CD4-positive, alpha-beta memory T cell (primary cell): ENCODE data around the gene ALDOA. TPM values are rescaled to one million over a fixed set of nuclear protein-coding genes. Genes with fewer than 3 reads are reported as not detected.

Experiments
- CTCF ChIA-PET: fragments of 350-600 bp; sonication (Branson Sonifier 250); formaldehyde crosslinking; loops from one replicate; lab custom pipeline; 2021; ENCODE audit warnings: inconsistent platforms; ENCODE audit not compliant: partially characterized antibody; lab: Charles Lee
- POLR2A ChIA-PET: fragments of 350-600 bp; sonication (Branson Sonifier 250); formaldehyde crosslinking; loops from one replicate; lab custom pipeline; 2021; ENCODE audit not compliant: partially characterized antibody; lab: Charles Lee
- DNase-seq, 5 donors: peaks; one replicate each; pipeline versions ENCODE4 v3.0.0 to v3.0.0-alpha.2; 2020 to 2022; ENCODE audit warnings: mixed read lengths in 1 of 5
- H3K27ac ChIP-seq: one replicate; pipeline ENCODE4 v1.7.0; 2013; ENCODE audit warnings: low read depth, low read length
- H3K27me3 ChIP-seq: 2 replicates; pipeline ENCODE4 v1.7.0; 2013; ENCODE audit warnings: mild to moderate bottlenecking, low read length, moderate library complexity; ENCODE audit not compliant: insufficient read depth
- H3K36me3 ChIP-seq: 2 replicates; pipeline ENCODE4 v1.7.0; 2013; ENCODE audit warnings: mild to moderate bottlenecking, low read length, moderate library complexity; ENCODE audit not compliant: insufficient read depth
- H3K4me1 ChIP-seq: 2 replicates; pipeline ENCODE4 v1.7.0; 2013; ENCODE audit warnings: mild to moderate bottlenecking, low read length, moderate library complexity; ENCODE audit not compliant: insufficient read depth
- H3K4me3 ChIP-seq, 2 donors: one replicate each; pipeline ENCODE4 v1.7.0; 2013; ENCODE audit warnings: low read length in 2 of 2, mild to moderate bottlenecking in 1 of 2
- H3K9me3 ChIP-seq, 2 donors: one replicate each; pipeline ENCODE4 v1.7.0; 2013; ENCODE audit warnings: low read length in 2 of 2, control low read depth in 1 of 2; ENCODE audit not compliant: control insufficient read depth in 1 of 2
- H3K27ac Mint-ChIP-seq, 7 donors: one replicate each; pipeline ENCODE4 v1.8.0; 2020 to 2021; ENCODE audit warnings: mixed read lengths in 7 of 7, mild to moderate bottlenecking in 6 of 7, inconsistent platforms in 3 of 7, moderate library complexity in 3 of 7
- H3K27me3 Mint-ChIP-seq, 2 donors: one replicate each; pipeline ENCODE4 v1.8.0; 2020 to 2021; ENCODE audit warnings: mixed read lengths in 2 of 2
- H3K36me3 Mint-ChIP-seq, 2 donors: one replicate each; pipeline ENCODE4 v1.8.0; 2020 to 2021; ENCODE audit warnings: mixed read lengths in 2 of 2, inconsistent platforms in 1 of 2, mild to moderate bottlenecking in 1 of 2
- H3K4me1 Mint-ChIP-seq, 4 donors: one replicate each; pipeline ENCODE4 v1.8.0; 2020 to 2021; ENCODE audit warnings: mixed read lengths in 4 of 4, mild to moderate bottlenecking in 1 of 4
- H3K4me3 Mint-ChIP-seq, 8 donors: one replicate each; pipeline ENCODE4 v1.8.0; 2020 to 2021; ENCODE audit warnings: mixed read lengths in 8 of 8, mild to moderate bottlenecking in 7 of 8, moderate library complexity in 6 of 8, inconsistent platforms in 3 of 8
- H3K9me3 Mint-ChIP-seq, 8 donors: one replicate each; pipeline ENCODE4 v1.8.0; 2020 to 2021; ENCODE audit warnings: mixed read lengths in 8 of 8, mild to moderate bottlenecking in 5 of 8, inconsistent platforms in 3 of 8, moderate library complexity in 1 of 8
- intact Hi-C: fragments of 100-400 bp; cut with micrococcal nuclease; formaldehyde crosslinking; loops from one replicate; pipeline ENCODE4 v1.15.1; 2023
- polyA plus RNA-seq, 2 donors: library from polyadenylated mRNA; unstranded; fragments of 300-500 nt; fragmentation: Illumina TruSeq; gene quantifications; one replicate each; pipeline ENCODE4 v1.2.3, GENCODE V29; 2021
- total RNA-seq, 2 experiments: library from RNA; stranded (reverse); gene quantifications; one replicate each; pipeline ENCODE4 v1.2.3, GENCODE V29; 2021

The ALDOA gene
- total and polyA plus RNA-seq, 4 experiments from 2014 or later, result 558 to 1,115 (median 811) TPM

- H3K4me1 Mint-ChIP-seq, result peaks cover 4 to 13% (median 8%) of the 10 kb centered on the region in 4 donors
- DNase-seq, result no peak
- H3K4me3 Mint-ChIP-seq, result no peak overlapping the region
- CTCF ChIA-PET, result interaction anchor here (1.1 to 2.0 kb wide), 4 partner anchors 10 to 332 kb away, joined by 3 to 6 read pairs (median 4); no protein-coding TSS in a partner anchor
- intact Hi-C loops, result no loop called here
- no peaks in the 10 kb centered on the region for H3K27me3 ChIP-seq
- POLR2A ChIA-PET, result no interaction called here
- no peak overlapping the region for H3K4me3 ChIP-seq
- no peaks in the 10 kb centered on the region for H3K36me3 Mint-ChIP-seq
- H3K36me3 ChIP-seq, result no peaks in the 10 kb centered on the region
- no peak overlapping the region for H3K27ac Mint-ChIP-seq
- peaks cover 9% of the 10 kb centered on the region for H3K4me1 ChIP-seq
- peaks cover 0 to 2% (median 0%) of the 10 kb centered on the region in 8 donors for H3K9me3 Mint-ChIP-seq
- no peaks in the 10 kb centered on the region for H3K9me3 ChIP-seq
- no peak overlapping the region for H3K27ac ChIP-seq
- H3K27me3 Mint-ChIP-seq, result peaks cover 7 to 16% of the 10 kb centered on the region in 2 donors
These were observed 42.0 kb upstream of the ALDOA start for GRCh38 chr16:30023586-30023985.

- no peak overlapping the region for H3K27ac ChIP-seq
- H3K4me3 ChIP-seq, result no peak overlapping the region
- H3K4me1 ChIP-seq, result peaks cover 9% of the 10 kb centered on the region
- H3K36me3 ChIP-seq, result no peaks in the 10 kb centered on the region
- no peaks in the 10 kb centered on the region for H3K9me3 ChIP-seq
- intact Hi-C loops, result no loop called here
- DNase-seq, result no peak
- CTCF ChIA-PET, result interaction anchor here (1.1 kb wide), 1 partner anchor 34 kb away, joined by 3 read pairs; no protein-coding TSS in a partner anchor
- H3K4me3 Mint-ChIP-seq, result no peak overlapping the region
- H3K36me3 Mint-ChIP-seq, result no peaks in the 10 kb centered on the region
- H3K27me3 ChIP-seq, result no peaks in the 10 kb centered on the region
- peaks cover 4 to 13% (median 8%) of the 10 kb centered on the region in 4 donors for H3K4me1 Mint-ChIP-seq
- H3K27me3 Mint-ChIP-seq, result peaks cover 14 to 23% of the 10 kb centered on the region in 2 donors
- H3K9me3 Mint-ChIP-seq, result peaks cover 0 to 2% (median 0%) of the 10 kb centered on the region in 8 donors
- POLR2A ChIA-PET, result no interaction called here
- H3K27ac Mint-ChIP-seq, result no peak overlapping the region
These were observed 41.1 kb upstream of the ALDOA start for GRCh38 chr16:30024451-30024850.

- no peak overlapping the region for H3K4me3 Mint-ChIP-seq
- peaks cover 7% of the 10 kb centered on the region for H3K27me3 ChIP-seq
- intact Hi-C loops, result no loop called here
- H3K4me1 Mint-ChIP-seq, result peaks cover 4 to 15% (median 10%) of the 10 kb centered on the region in 4 donors
- H3K4me3 ChIP-seq, result no peak overlapping the region
- H3K9me3 ChIP-seq, result no peaks in the 10 kb centered on the region
- ChIA-PET POLR2A (no interaction called here), CTCF (no interaction called here)
- peaks cover 20 to 30% of the 10 kb centered on the region in 2 donors for H3K27me3 Mint-ChIP-seq
- no peak overlapping the region for H3K27ac Mint-ChIP-seq
- H3K36me3 ChIP-seq, result no peaks in the 10 kb centered on the region
- peaks cover 9% of the 10 kb centered on the region for H3K4me1 ChIP-seq
- H3K9me3 Mint-ChIP-seq, result peaks cover 0 to 2% (median 0%) of the 10 kb centered on the region in 8 donors
- H3K36me3 Mint-ChIP-seq, result no peaks in the 10 kb centered on the region
- no peak for DNase-seq
- no peak overlapping the region for H3K27ac ChIP-seq
These were observed 40.4 kb upstream of the ALDOA start for GRCh38 chr16:30025156-30025555.

- Histone ChIP-seq H3K4me1 (peaks cover 9% of the 10 kb centered on the region), H3K4me3 (no peak overlapping the region), H3K27me3 (peaks cover 9% of the 10 kb centered on the region), H3K36me3 (no peaks in the 10 kb centered on the region), H3K9me3 (no peaks in the 10 kb centered on the region), H3K27ac (no peak overlapping the region)
- Mint-ChIP-seq H3K27me3 (peaks cover 21 to 32% of the 10 kb centered on the region in 2 donors), H3K4me3 (no peak overlapping the region), H3K27ac (peak overlapping the region in 1 of 7 donors; percentile 48), H3K4me1 (peaks cover 4 to 17% (median 8%) of the 10 kb centered on the region in 4 donors), H3K9me3 (peaks cover 0 to 2% (median 0%) of the 10 kb centered on the region in 8 donors), H3K36me3 (no peaks in the 10 kb centered on the region)
- intact Hi-C loops, result no loop called here
- DNase-seq, result no peak
- ChIA-PET CTCF (no interaction called here), POLR2A (no interaction called here)
These were observed 40.0 kb upstream of the ALDOA start for GRCh38 chr16:30025574-30025973.

GRCh38 chr16:30026449-30026848, 39.1 kb upstream of the ALDOA start:
- Mint-ChIP-seq H3K27me3 (peaks cover 22 to 33% of the 10 kb centered on the region in 2 donors), H3K36me3 (no peaks in the 10 kb centered on the region), H3K27ac (no peak overlapping the region), H3K4me3 (no peak overlapping the region), H3K9me3 (peaks cover 0 to 2% (median 0%) of the 10 kb centered on the region in 8 donors), H3K4me1 (peaks cover 0 to 12% (median under 1%) of the 10 kb centered on the region in 4 donors)
- H3K27me3 ChIP-seq, result peaks cover 12% of the 10 kb centered on the region
- CTCF ChIA-PET, result no interaction called here
- H3K4me1 ChIP-seq, result peaks cover 10% of the 10 kb centered on the region
- no peak overlapping the region for H3K4me3 ChIP-seq
- H3K36me3 ChIP-seq, result no peaks in the 10 kb centered on the region
- POLR2A ChIA-PET, result no interaction called here
- intact Hi-C loops, result no loop called here
- H3K9me3 ChIP-seq, result no peaks in the 10 kb centered on the region
- no peak for DNase-seq
- no peak overlapping the region for H3K27ac ChIP-seq

- Mint-ChIP-seq H3K27ac (no peak overlapping the region), H3K4me3 (no peak overlapping the region), H3K9me3 (peaks cover 0 to 2% (median 0%) of the 10 kb centered on the region in 8 donors), H3K27me3 (peaks cover 27 to 39% of the 10 kb centered on the region in 2 donors), H3K4me1 (peaks cover 4 to 18% (median 5%) of the 10 kb centered on the region in 4 donors), H3K36me3 (no peaks in the 10 kb centered on the region)
- Histone ChIP-seq H3K27ac (no peak overlapping the region), H3K36me3 (no peaks in the 10 kb centered on the region), H3K4me3 (no peak overlapping the region), H3K4me1 (peaks cover 5% of the 10 kb centered on the region), H3K27me3 (peaks cover 18% of the 10 kb centered on the region), H3K9me3 (no peaks in the 10 kb centered on the region)
- POLR2A ChIA-PET, result interaction anchor here (1.2 kb wide), 1 partner anchor 38 kb away, joined by 4 read pairs; the partner anchor contains the start of gene ALDOA
- CTCF ChIA-PET, result no interaction called here
- intact Hi-C loops, result no loop called here
- no peak for DNase-seq
These were observed 37.7 kb upstream of the ALDOA start for GRCh38 chr16:30027588-30028437.

GRCh38 chr16:30028438-30029076, 37.0 kb upstream of the ALDOA start:
- intact Hi-C loops, result no loop called here
- no peak overlapping the region for H3K27ac ChIP-seq
- Mint-ChIP-seq H3K4me1 (peaks cover 4 to 18% (median 5%) of the 10 kb centered on the region in 4 donors), H3K36me3 (no peaks in the 10 kb centered on the region), H3K27ac (no peak overlapping the region), H3K4me3 (peak overlapping the region in 1 of 8 donors; percentile 30), H3K9me3 (peaks cover 0 to 2% (median 0%) of the 10 kb centered on the region in 8 donors), H3K27me3 (peaks cover 27 to 39% of the 10 kb centered on the region in 2 donors)
- peaks cover 18% of the 10 kb centered on the region for H3K27me3 ChIP-seq
- POLR2A ChIA-PET, result interaction anchor here (1.2 kb wide), 1 partner anchor 37 kb away, joined by 4 read pairs; the partner anchor contains the start of gene ALDOA
- no peaks in the 10 kb centered on the region for H3K9me3 ChIP-seq
- no peak for DNase-seq
- H3K36me3 ChIP-seq, result no peaks in the 10 kb centered on the region
- CTCF ChIA-PET, result no interaction called here
- peaks cover 5% of the 10 kb centered on the region for H3K4me1 ChIP-seq
- no peak overlapping the region for H3K4me3 ChIP-seq
